ENCODE measurements around the gene FLT1. TPM values are rescaled to one million over a fixed set of nuclear protein-coding genes. Genes with fewer than 3 reads are reported as not detected.

The FLT1 gene
- total RNA-seq, 1 experiment from 2014 or later: not detected

- ChIA-PET POLR2A (ENCODE audit: unreplicated experiment) (no interaction called here), CTCF (no interaction called here)
- Histone ChIP-seq H4K20me1 (ENCODE audit: insufficient read depth) (no peaks in the 10 kb centered on the region), H3K9me2 (ENCODE audit: insufficient read depth) (no peaks in the 10 kb centered on the region), H3K4me3 (no peak overlapping the region), H2AFZ (no peak overlapping the region), H3K36me3 (ENCODE audit: low read depth) (no peaks in the 10 kb centered on the region), H3K4me1 (replicated peaks; ENCODE audit: insufficient read depth) (no peaks in the 10 kb centered on the region), H3K9me3 (ENCODE audit: insufficient read depth, low read depth) (no peaks in the 10 kb centered on the region), H3K79me2 (ENCODE audit: low read depth) (no peaks in the 10 kb centered on the region), H3K27ac (no peak overlapping the region), H3F3A (ENCODE audit: insufficient read depth, low read depth) (no peaks in the 10 kb centered on the region), H3K4me2 (no peak overlapping the region), H3K27me3 (ENCODE audit: insufficient read depth, low read depth) (peaks cover 70% of the 10 kb centered on the region)
- intact Hi-C loops (cut with micrococcal nuclease; ENCODE audit: unreplicated experiment): no loop called here
- no peak for TF ChIP-seq EZH2 (IDR thresholded peaks at IDR 0.05; ENCODE audit: low read depth)
- BruUV-seq (replicated peaks): no TSS peak
- no peak for DNase-seq
These were observed 1.0 kb downstream of the FLT1 start for GRCh38 chr13:28493740-28494503.

- no peak overlapping the region for H2AFZ ChIP-seq
- H3K9me3 ChIP-seq (ENCODE audit: insufficient read depth, low read depth): no peaks in the 10 kb centered on the region
- no peaks in the 10 kb centered on the region for H4K20me1 ChIP-seq (ENCODE audit: insufficient read depth)
- H3K4me2 ChIP-seq: no peak overlapping the region
- H3K27ac ChIP-seq: no peak overlapping the region
- H3K4me3 ChIP-seq: no peak overlapping the region
- no peaks in the 10 kb centered on the region for H3K9me2 ChIP-seq (ENCODE audit: insufficient read depth)
- BruUV-seq (replicated peaks): no TSS peak
- no peaks in the 10 kb centered on the region for H3K36me3 ChIP-seq (ENCODE audit: low read depth)
- H3K4me1 ChIP-seq (replicated peaks; ENCODE audit: insufficient read depth): no peaks in the 10 kb centered on the region
- TF ChIP-seq CTCF (conservative IDR thresholded peaks at IDR 0.05) (no peak), EZH2 (IDR thresholded peaks at IDR 0.05; ENCODE audit: low read depth) (no peak)
- no peaks in the 10 kb centered on the region for H3K79me2 ChIP-seq (ENCODE audit: low read depth)
- no peaks in the 10 kb centered on the region for H3F3A ChIP-seq (ENCODE audit: insufficient read depth, low read depth)
- intact Hi-C loops (cut with micrococcal nuclease; ENCODE audit: unreplicated experiment): no loop called here
- H3K27me3 ChIP-seq (ENCODE audit: insufficient read depth, low read depth): peaks cover 69% of the 10 kb centered on the region
- no peak for DNase-seq
- CTCF ChIA-PET: no interaction called here
- POLR2A ChIA-PET (ENCODE audit: unreplicated experiment): no interaction called here
These were observed 2.2 kb downstream of the FLT1 start for GRCh38 chr13:28492569-28493367.

DNA sequence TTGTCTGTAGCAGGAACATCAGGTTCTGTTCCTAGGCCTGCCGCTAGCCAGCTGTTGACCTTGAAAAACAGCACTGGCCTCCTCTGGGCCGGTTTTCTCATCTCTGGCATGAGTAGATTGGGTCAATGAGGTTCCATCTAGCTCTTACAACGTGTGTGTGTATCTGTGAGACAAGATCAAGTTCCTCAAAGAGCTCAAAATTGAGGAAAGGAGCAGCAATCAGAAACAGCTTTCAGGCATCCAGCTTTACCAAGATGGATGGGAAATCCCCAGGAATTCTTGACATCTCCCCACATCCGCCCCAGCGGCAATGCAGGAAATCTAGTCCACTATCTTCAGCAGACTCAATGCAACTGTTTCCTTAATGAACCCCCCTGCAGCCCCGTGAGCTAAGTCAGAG lies 4.9 kb downstream of the FLT1 start:
- Histone ChIP-seq H3K79me2 (ENCODE audit: low read depth) (no peaks in the 10 kb centered on the region), H3K9me2 (ENCODE audit: insufficient read depth) (no peaks in the 10 kb centered on the region), H4K20me1 (ENCODE audit: insufficient read depth) (no peaks in the 10 kb centered on the region), H3K4me2 (no peak overlapping the region), H3K27ac (no peak overlapping the region), H3K4me3 (no peak overlapping the region), H3K4me1 (replicated peaks; ENCODE audit: insufficient read depth) (no peaks in the 10 kb centered on the region), H2AFZ (no peak overlapping the region), H3K36me3 (ENCODE audit: low read depth) (no peaks in the 10 kb centered on the region), H3K27me3 (ENCODE audit: insufficient read depth, low read depth) (peaks cover 66% of the 10 kb centered on the region), H3K9me3 (ENCODE audit: insufficient read depth, low read depth) (no peaks in the 10 kb centered on the region), H3F3A (ENCODE audit: insufficient read depth, low read depth) (no peaks in the 10 kb centered on the region)
- intact Hi-C loops (cut with micrococcal nuclease; ENCODE audit: unreplicated experiment): no loop called here
- CTCF ChIA-PET: no interaction called here
- POLR2A ChIA-PET (ENCODE audit: unreplicated experiment): no interaction called here
- no TSS peak for BruUV-seq (replicated peaks)
- no peak for TF ChIP-seq CTCF (conservative IDR thresholded peaks at IDR 0.05)
- TF ChIP-seq EZH2 (IDR thresholded peaks at IDR 0.05; ENCODE audit: low read depth): no peak
- no peak for DNase-seq
